ENCODE results near the gene USP10. TPM values are rescaled to one million over a fixed set of nuclear protein-coding genes. Genes with fewer than 3 reads are reported as not detected.

The USP10 gene
- total RNA-seq, 1 donor from 2014 or later, result 107 TPM

DNA sequence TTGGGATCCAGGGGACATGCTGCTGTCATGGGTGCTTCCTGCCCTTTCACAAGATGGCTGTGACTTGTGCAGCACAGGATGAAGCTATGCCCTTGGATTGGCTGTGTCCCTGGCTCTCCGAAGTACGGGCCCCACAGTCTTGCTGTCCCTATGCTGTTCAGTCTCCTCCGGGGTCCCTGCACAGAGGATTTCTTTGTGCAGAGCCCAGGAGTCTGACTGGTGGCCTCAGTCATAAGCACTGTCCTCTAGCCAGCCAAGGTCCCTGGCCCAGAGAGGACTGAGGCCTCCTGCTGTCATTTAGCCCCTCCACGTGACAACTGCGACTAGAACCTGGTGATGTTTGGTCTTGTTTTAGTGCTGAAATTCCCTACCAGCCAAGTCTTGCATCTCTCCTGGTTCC, 77.6 kb downstream of the USP10 start:
- no peaks in the 10 kb centered on the region for H3K9me3 Mint-ChIP-seq (ENCODE audit: unreplicated experiment)
- TF ChIP-seq, protein P1, sequence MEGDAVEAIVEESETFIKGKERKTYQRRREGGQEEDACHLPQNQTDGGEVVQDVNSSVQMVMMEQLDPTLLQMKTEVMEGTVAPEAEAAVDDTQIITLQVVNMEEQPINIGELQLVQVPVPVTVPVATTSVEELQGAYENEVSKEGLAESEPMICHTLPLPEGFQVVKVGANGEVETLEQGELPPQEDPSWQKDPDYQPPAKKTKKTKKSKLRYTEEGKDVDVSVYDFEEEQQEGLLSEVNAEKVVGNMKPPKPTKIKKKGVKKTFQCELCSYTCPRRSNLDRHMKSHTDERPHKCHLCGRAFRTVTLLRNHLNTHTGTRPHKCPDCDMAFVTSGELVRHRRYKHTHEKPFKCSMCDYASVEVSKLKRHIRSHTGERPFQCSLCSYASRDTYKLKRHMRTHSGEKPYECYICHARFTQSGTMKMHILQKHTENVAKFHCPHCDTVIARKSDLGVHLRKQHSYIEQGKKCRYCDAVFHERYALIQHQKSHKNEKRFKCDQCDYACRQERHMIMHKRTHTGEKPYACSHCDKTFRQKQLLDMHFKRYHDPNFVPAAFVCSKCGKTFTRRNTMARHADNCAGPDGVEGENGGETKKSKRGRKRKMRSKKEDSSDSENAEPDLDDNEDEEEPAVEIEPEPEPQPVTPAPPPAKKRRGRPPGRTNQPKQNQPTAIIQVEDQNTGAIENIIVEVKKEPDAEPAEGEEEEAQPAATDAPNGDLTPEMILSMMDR (IDR thresholded peaks at IDR 0.05; ENCODE audit: insufficient read depth, low read depth, low read length), result no peak
- no peak for TF ChIP-seq EZH2 (IDR thresholded peaks at IDR 0.05; ENCODE audit: insufficient read depth, low read length)
- Histone ChIP-seq H3K9me3 (ENCODE audit: insufficient read depth, low read depth, low read length) (no peaks in the 10 kb centered on the region), H3K9ac (ENCODE audit: low read length) (no peak overlapping the region), H3K27me3 (ENCODE audit: insufficient read depth, low read length) (no peaks in the 10 kb centered on the region), H2AFZ (ENCODE audit: low read depth, low read length) (no peak overlapping the region), H3K4me3 (ENCODE audit: insufficient read depth, low read depth, low read length) (no peak overlapping the region), H3K79me2 (ENCODE audit: insufficient read depth, low read length) (peaks cover 4% of the 10 kb centered on the region), H3K36me3 (ENCODE audit: insufficient read depth, low read length) (peaks cover 33% of the 10 kb centered on the region), H4K20me1 (ENCODE audit: insufficient read depth, low read length) (peaks cover 2% of the 10 kb centered on the region), H3K27ac (ENCODE audit: low read depth, low read length) (no peak overlapping the region), H3K4me2 (ENCODE audit: low read length) (no peak overlapping the region), H3K4me1 (ENCODE audit: insufficient read depth, low read length) (peaks cover 4% of the 10 kb centered on the region)
- no peak overlapping the region for H3K27ac Mint-ChIP-seq (ENCODE audit: unreplicated experiment)
- no peaks in the 10 kb centered on the region for H3K27me3 Mint-ChIP-seq (ENCODE audit: low read depth, unreplicated experiment)
- peaks cover 6% of the 10 kb centered on the region for H3K4me1 Mint-ChIP-seq (ENCODE audit: low read depth, unreplicated experiment)
- H3K36me3 Mint-ChIP-seq (ENCODE audit: low read depth, unreplicated experiment), result peaks cover 30% of the 10 kb centered on the region
- DNase-seq (ENCODE audit: low read depth) (no peak), FAIRE-seq (no peak)
- H3K4me3 Mint-ChIP-seq (ENCODE audit: unreplicated experiment), result no peak overlapping the region

DNA sequence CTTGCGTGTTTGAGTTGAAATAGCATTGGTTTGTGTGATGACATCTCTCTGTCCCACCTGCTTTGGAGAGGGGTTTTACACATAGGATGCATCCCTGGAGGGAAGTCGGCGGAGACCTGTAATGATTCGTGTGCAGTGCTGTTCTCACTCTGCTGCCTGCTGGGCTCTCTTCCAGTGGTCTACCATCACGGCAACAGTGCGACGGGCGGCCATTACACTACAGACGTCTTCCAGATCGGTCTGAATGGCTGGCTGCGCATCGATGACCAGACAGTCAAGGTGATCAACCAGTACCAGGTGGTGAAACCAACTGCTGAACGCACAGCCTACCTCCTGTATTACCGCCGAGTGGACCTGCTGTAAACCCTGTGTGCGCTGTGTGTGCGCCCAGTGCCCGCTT, 78.9 kb downstream of the USP10 start:
- FAIRE-seq, result no peak

GRCh38 chr16:84780063-84780462, 80.3 kb downstream of the USP10 start:
- no peaks in the 10 kb centered on the region for H3K27me3 Mint-ChIP-seq (ENCODE audit: low read depth, unreplicated experiment)
- H3K36me3 Mint-ChIP-seq (ENCODE audit: low read depth, unreplicated experiment), result peaks cover 25% of the 10 kb centered on the region
- peaks cover 27% of the 10 kb centered on the region for H3K36me3 ChIP-seq (ENCODE audit: insufficient read depth, low read length)

More for the DNA sequence above, 78.9 kb downstream of the USP10 start:
- no peak overlapping the region for H2AFZ ChIP-seq (ENCODE audit: low read depth, low read length)
- no peaks in the 10 kb centered on the region for H3K27me3 Mint-ChIP-seq (ENCODE audit: low read depth, unreplicated experiment)
- H3K36me3 ChIP-seq (ENCODE audit: insufficient read depth, low read length), result peaks cover 27% of the 10 kb centered on the region
- no peaks in the 10 kb centered on the region for H3K27me3 ChIP-seq (ENCODE audit: insufficient read depth, low read length)
- H3K4me1 ChIP-seq (ENCODE audit: insufficient read depth, low read length), result peaks cover 4% of the 10 kb centered on the region
- peaks cover 6% of the 10 kb centered on the region for H3K4me1 Mint-ChIP-seq (ENCODE audit: low read depth, unreplicated experiment)
- H3K36me3 Mint-ChIP-seq (ENCODE audit: low read depth, unreplicated experiment), result peaks cover 27% of the 10 kb centered on the region
- no peaks in the 10 kb centered on the region for H4K20me1 ChIP-seq (ENCODE audit: insufficient read depth, low read length)
- no peaks in the 10 kb centered on the region for H3K9me3 Mint-ChIP-seq (ENCODE audit: unreplicated experiment)
- H3K79me2 ChIP-seq (ENCODE audit: insufficient read depth, low read length), result no peaks in the 10 kb centered on the region
- TF ChIP-seq EZH2 (IDR thresholded peaks at IDR 0.05; ENCODE audit: insufficient read depth, low read length), result no peak
- TF ChIP-seq, protein P1 (IDR thresholded peaks at IDR 0.05; ENCODE audit: insufficient read depth, low read depth, low read length), result no peak
- no peak overlapping the region for H3K27ac Mint-ChIP-seq (ENCODE audit: unreplicated experiment)
- no peak overlapping the region for H3K9ac ChIP-seq (ENCODE audit: low read length)
- no peak for DNase-seq (ENCODE audit: low read depth)
- no peak overlapping the region for H3K4me3 ChIP-seq (ENCODE audit: insufficient read depth, low read depth, low read length)
- no peak overlapping the region for H3K4me2 ChIP-seq (ENCODE audit: low read length)
- no peak overlapping the region for H3K27ac ChIP-seq (ENCODE audit: low read depth, low read length)
- H3K9me3 ChIP-seq (ENCODE audit: insufficient read depth, low read depth, low read length), result no peaks in the 10 kb centered on the region
- no peak overlapping the region for H3K4me3 Mint-ChIP-seq (ENCODE audit: unreplicated experiment)

More at GRCh38 chr16:84780063-84780462, 80.3 kb downstream of the USP10 start:
- Mint-ChIP-seq H3K9me3 (ENCODE audit: unreplicated experiment) (no peaks in the 10 kb centered on the region), H3K27ac (ENCODE audit: unreplicated experiment) (no peak overlapping the region), H3K4me1 (ENCODE audit: low read depth, unreplicated experiment) (peaks cover 2% of the 10 kb centered on the region), H3K4me3 (ENCODE audit: unreplicated experiment) (no peak overlapping the region)
- Histone ChIP-seq H3K27ac (ENCODE audit: low read depth, low read length) (no peak overlapping the region), H3K4me1 (ENCODE audit: insufficient read depth, low read length) (peaks cover 1% of the 10 kb centered on the region), H3K4me2 (ENCODE audit: low read length) (no peak overlapping the region), H3K9ac (ENCODE audit: low read length) (no peak overlapping the region), H3K27me3 (ENCODE audit: insufficient read depth, low read length) (no peaks in the 10 kb centered on the region), H4K20me1 (ENCODE audit: insufficient read depth, low read length) (no peaks in the 10 kb centered on the region), H2AFZ (ENCODE audit: low read depth, low read length) (no peak overlapping the region), H3K9me3 (ENCODE audit: insufficient read depth, low read depth, low read length) (no peaks in the 10 kb centered on the region), H3K4me3 (ENCODE audit: insufficient read depth, low read depth, low read length) (no peak overlapping the region), H3K79me2 (ENCODE audit: insufficient read depth, low read length) (no peaks in the 10 kb centered on the region)
- FAIRE-seq, result no peak
- no peak for DNase-seq (ENCODE audit: low read depth)
- no peak for TF ChIP-seq EZH2 (IDR thresholded peaks at IDR 0.05; ENCODE audit: insufficient read depth, low read length)
- TF ChIP-seq, protein P1 (IDR thresholded peaks at IDR 0.05; ENCODE audit: insufficient read depth, low read depth, low read length), result no peak
